Nephron progenitor cell (in vitro differentiated cells): ENCODE data around the gene PTPRD.

Experiments
- DNase-seq: peaks from one replicate; pipeline ENCODE4 v3.0.0; 2021
- H3K27ac Mint-ChIP-seq: 2 replicates; pipeline ENCODE4 v1.8.0; 2021; ENCODE audit warnings: mild to moderate bottlenecking, moderate library complexity, mixed read lengths
- H3K27me3 Mint-ChIP-seq: 2 replicates; pipeline ENCODE4 v1.8.0; 2021; ENCODE audit warnings: mild to moderate bottlenecking, low read depth, mixed read lengths; ENCODE audit not compliant: poor library complexity
- H3K36me3 Mint-ChIP-seq: 2 replicates; pipeline ENCODE4 v1.8.0; 2021; ENCODE audit warnings: low read depth, mixed read lengths
- H3K4me1 Mint-ChIP-seq: 2 replicates; pipeline ENCODE4 v1.8.0; 2021; ENCODE audit warnings: mixed read lengths
- H3K4me3 Mint-ChIP-seq: 2 replicates; pipeline ENCODE4 v1.8.0; 2021; ENCODE audit warnings: mild to moderate bottlenecking, moderate library complexity, mixed read lengths
- H3K9me3 Mint-ChIP-seq: 2 replicates; pipeline ENCODE4 v1.8.0; 2021; ENCODE audit warnings: mild to moderate bottlenecking, moderate library complexity, mixed read lengths
- CTCF ChIP-seq: fragments of 200-600 bp; sonication (generic); IDR thresholded peaks from 2 replicates; pipeline ENCODE4 v1.5.0; 2021; ENCODE audit warnings: antibody characterized with exemption

PTPRD gene

GRCh38 chr9:8292657-8293056 is 2320.1 kb downstream of the PTPRD start:
- H3K9me3 Mint-ChIP-seq = peaks cover 14% of the 10 kb centered on the region
- no peak for TF ChIP-seq CTCF

GRCh38 chr9:8289681-8290080 is 2323.1 kb downstream of the PTPRD start:
- Mint-ChIP-seq H3K9me3 (peaks cover 10% of the 10 kb centered on the region), H3K36me3 (peaks cover 8% of the 10 kb centered on the region), H3K4me1 (no peaks in the 10 kb centered on the region), H3K27ac (peak overlapping the region; percentile 10), H3K27me3 (no peaks in the 10 kb centered on the region), H3K4me3 (no peak overlapping the region)
- no peak for TF ChIP-seq CTCF
- DNase-seq = no peak

More at GRCh38 chr9:8292657-8293056, 2320.1 kb downstream of the PTPRD start:
- H3K36me3 Mint-ChIP-seq = peaks cover 8% of the 10 kb centered on the region
- no peak for DNase-seq
- H3K27ac Mint-ChIP-seq = no peak overlapping the region
- no peaks in the 10 kb centered on the region for H3K27me3 Mint-ChIP-seq
- no peaks in the 10 kb centered on the region for H3K4me1 Mint-ChIP-seq
- no peak overlapping the region for H3K4me3 Mint-ChIP-seq

- Mint-ChIP-seq H3K36me3 (no peaks in the 10 kb centered on the region), H3K4me1 (peaks cover 2% of the 10 kb centered on the region), H3K27me3 (no peaks in the 10 kb centered on the region), H3K9me3 (no peaks in the 10 kb centered on the region), H3K27ac (no peak overlapping the region), H3K4me3 (no peak overlapping the region)
- DNase-seq = no peak
- TF ChIP-seq CTCF = no peak
These were observed 2324.8 kb downstream of the PTPRD start for GRCh38 chr9:8287970-8288369.

- no peak for DNase-seq
- Mint-ChIP-seq H3K36me3 (no peaks in the 10 kb centered on the region), H3K27me3 (no peaks in the 10 kb centered on the region), H3K4me3 (no peak overlapping the region), H3K27ac (no peak overlapping the region), H3K9me3 (no peaks in the 10 kb centered on the region), H3K4me1 (peaks cover 7% of the 10 kb centered on the region)
- no peak for TF ChIP-seq CTCF
These were observed 2325.3 kb downstream of the PTPRD start for GRCh38 chr9:8287501-8287900.

GRCh38 chr9:8284884-8285283 is 2327.9 kb downstream of the PTPRD start:
- Mint-ChIP-seq H3K4me1 (peaks cover 8% of the 10 kb centered on the region), H3K36me3 (no peaks in the 10 kb centered on the region), H3K27me3 (no peaks in the 10 kb centered on the region), H3K9me3 (no peaks in the 10 kb centered on the region), H3K27ac (no peak overlapping the region), H3K4me3 (no peak overlapping the region)
- no peak for DNase-seq
- no peak for TF ChIP-seq CTCF

- Mint-ChIP-seq H3K27me3 (no peaks in the 10 kb centered on the region), H3K36me3 (no peaks in the 10 kb centered on the region), H3K4me3 (no peak overlapping the region), H3K4me1 (peaks cover 8% of the 10 kb centered on the region), H3K9me3 (peaks cover 2% of the 10 kb centered on the region), H3K27ac (no peak overlapping the region)
- no peak for TF ChIP-seq CTCF
- DNase-seq = no peak
These were observed 2330.3 kb downstream of the PTPRD start for GRCh38 chr9:8282535-8282934.
